Measurements from ENCODE around the gene CCDC61. TPM values are rescaled to one million over a fixed set of nuclear protein-coding genes. Genes with fewer than 3 reads are reported as not detected.

The CCDC61 gene
- total RNA-seq, 1 donor from 2014 or later = 11.1 TPM

GRCh38 chr19:46035986-46036743, 40.9 kb downstream of the CCDC61 start:
- DNase-seq (ENCODE audit: low spot score) (no peak), ATAC-seq (no peak)

- DNase-seq (ENCODE audit: low spot score) (no peak), ATAC-seq (no peak)
Observed at GRCh38 chr19:46036744-46037128, 41.5 kb downstream of the CCDC61 start.

- ATAC-seq = no peak
- DNase-seq (ENCODE audit: low spot score) = no peak
Observed at GRCh38 chr19:46040125-46040524, 44.9 kb downstream of the CCDC61 start.

GRCh38 chr19:46040952-46041500, 45.8 kb downstream of the CCDC61 start, which contains the start of gene IGFL4:
Gene IGFL4 (minus strand): TSS chr19:46041002. CDS start chr19:46040962, 40 bp downstream.
- DNase-seq (ENCODE audit: low spot score) = no peak

GRCh38 chr19:46042252-46042883, 47.1 kb downstream of the CCDC61 start:
- no peak for DNase-seq (ENCODE audit: low spot score)
- no peak for ATAC-seq

More at GRCh38 chr19:46040952-46041500, 45.8 kb downstream of the CCDC61 start, which contains the start of gene IGFL4:
- no peak for ATAC-seq

GRCh38 chr19:46043519-46043918, 48.3 kb downstream of the CCDC61 start:
- ATAC-seq (no peak), DNase-seq (ENCODE audit: low spot score) (no peak)

- no peak for ATAC-seq
- no peak for DNase-seq (ENCODE audit: low spot score)
Observed at GRCh38 chr19:46049597-46049996, 54.3 kb downstream of the CCDC61 start.

- DNase-seq (ENCODE audit: low spot score) (no peak), ATAC-seq (no peak)
Observed at GRCh38 chr19:46052896-46053295, 57.6 kb downstream of the CCDC61 start.

GRCh38 chr19:46056536-46056935, 61.3 kb downstream of the CCDC61 start:
- ATAC-seq (no peak), DNase-seq (ENCODE audit: low spot score) (no peak)

- ATAC-seq (no peak), DNase-seq (ENCODE audit: low spot score) (no peak)
Observed at GRCh38 chr19:46058778-46059177, 63.5 kb downstream of the CCDC61 start.

- DNase-seq (ENCODE audit: low spot score) = no peak
Observed at GRCh38 chr19:46060012-46060411, 64.7 kb downstream of the CCDC61 start.

GRCh38 chr19:46063201-46063600, 67.9 kb downstream of the CCDC61 start:
- no peak for DNase-seq (ENCODE audit: low spot score)
- no peak for ATAC-seq

More at GRCh38 chr19:46060012-46060411, 64.7 kb downstream of the CCDC61 start:
- no peak for ATAC-seq

GRCh38 chr19:46065486-46066071, 70.3 kb downstream of the CCDC61 start:
- no peak for ATAC-seq
- DNase-seq (ENCODE audit: low spot score) = no peak

- ATAC-seq (no peak), DNase-seq (ENCODE audit: low spot score) (no peak)
Observed at GRCh38 chr19:46066471-46066870, 71.2 kb downstream of the CCDC61 start.

GRCh38 chr19:46067691-46068090, 72.4 kb downstream of the CCDC61 start:
- ATAC-seq (no peak), DNase-seq (ENCODE audit: low spot score) (no peak)

Other genes starting within 250 kb of the CCDC61 start
- gene SIX5, start 226.2 kb upstream of the CCDC61 start, total RNA-seq = 12.1 TPM
- 7.8 TPM for gene DMPK, start 213.0 kb upstream of the CCDC61 start, total RNA-seq
- gene DMWD, start 202.6 kb upstream of the CCDC61 start, total RNA-seq = 13.9 TPM
- gene RSPH6A, start 180.2 kb upstream of the CCDC61 start, total RNA-seq = not detected
- 45.9 TPM for gene SYMPK, start 132.3 kb upstream of the CCDC61 start, total RNA-seq
- gene FOXA3, start 131.1 kb upstream of the CCDC61 start, total RNA-seq = 31.6 TPM
- gene IRF2BP1, start 109.3 kb upstream of the CCDC61 start, total RNA-seq = 19.5 TPM
- 5.0 TPM for gene MYPOP, start 92.9 kb upstream of the CCDC61 start, total RNA-seq
- not detected for gene NANOS2, start 80.7 kb upstream of the CCDC61 start, total RNA-seq
- gene NOVA2, start 21.6 kb upstream of the CCDC61 start, total RNA-seq = 2.0 TPM
- 0.43 TPM for gene PGLYRP1, start 27.6 kb downstream of the CCDC61 start, total RNA-seq
- not detected for gene IGFL4, start 45.5 kb downstream of the CCDC61 start, total RNA-seq
- gene IGFL3, start 129.2 kb downstream of the CCDC61 start, total RNA-seq = not detected
- gene IGFL2, start 152.8 kb downstream of the CCDC61 start, total RNA-seq = not detected
- gene IGFL1, start 234.3 kb downstream of the CCDC61 start, total RNA-seq = not detected